ENCODE measurements around the gene CRYBA1.
"Not testable (repeated sequence)": the region's sequence is repeated elsewhere in the genome, so short reads cannot be mapped to it uniquely, and the experiment has no call there.

The CRYBA1 gene

DNA sequence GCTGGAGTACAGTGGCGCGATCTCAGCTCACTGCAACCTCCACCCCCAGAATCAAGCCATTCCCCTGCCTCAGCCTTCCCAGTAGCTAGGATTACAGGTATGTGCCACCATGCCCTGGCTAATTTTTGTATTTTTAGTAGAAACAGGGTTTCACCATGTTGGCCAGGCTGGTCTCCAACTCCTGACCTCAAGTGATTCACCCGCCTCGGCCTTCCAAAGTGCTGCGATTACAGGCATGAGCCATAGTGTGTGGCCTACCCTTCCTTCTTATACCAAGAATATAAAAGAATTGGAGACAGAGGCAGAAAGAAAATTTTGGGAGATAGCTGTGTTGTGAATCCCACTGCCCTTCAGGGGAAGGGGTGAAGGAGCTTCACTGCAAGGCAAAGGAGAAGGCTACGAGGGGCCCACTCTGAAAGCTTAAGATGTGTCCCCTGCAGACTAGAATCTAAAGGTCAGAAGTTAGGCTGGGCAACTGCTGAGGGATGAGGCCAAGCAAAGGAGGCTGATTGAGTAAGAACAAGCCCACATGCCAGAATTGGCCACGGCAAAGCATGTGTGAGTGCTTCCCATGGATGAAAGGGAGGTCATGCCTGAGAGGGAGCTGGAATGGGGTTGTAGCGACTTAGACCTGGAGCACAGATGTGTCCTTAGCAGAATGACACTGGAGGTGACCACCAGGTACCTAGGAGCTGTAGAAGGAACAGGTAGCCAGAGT is 8.4 kb upstream of the CRYBA1 start:
- no peak for DNase-seq

DNA sequence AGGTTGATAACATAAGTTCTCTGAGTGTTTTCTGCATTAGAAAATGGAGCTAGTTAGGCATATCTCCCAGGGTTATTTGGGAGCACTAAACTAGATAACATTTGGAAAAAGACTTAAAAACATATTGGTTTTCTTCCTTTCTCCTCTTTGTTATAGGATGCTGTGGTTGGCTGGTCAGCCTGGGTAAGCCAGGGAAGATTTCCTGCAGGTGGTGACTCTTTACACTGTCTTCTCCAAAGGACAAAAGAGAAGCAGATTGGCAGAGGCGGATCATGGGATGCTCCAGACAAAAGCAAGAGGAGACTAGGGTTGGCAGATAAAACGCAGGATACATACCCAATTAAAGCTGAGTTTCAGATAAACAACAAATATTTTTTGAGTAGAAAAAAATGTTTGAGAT is 6.2 kb upstream of the CRYBA1 start:
- DNase-seq = no peak

DNA sequence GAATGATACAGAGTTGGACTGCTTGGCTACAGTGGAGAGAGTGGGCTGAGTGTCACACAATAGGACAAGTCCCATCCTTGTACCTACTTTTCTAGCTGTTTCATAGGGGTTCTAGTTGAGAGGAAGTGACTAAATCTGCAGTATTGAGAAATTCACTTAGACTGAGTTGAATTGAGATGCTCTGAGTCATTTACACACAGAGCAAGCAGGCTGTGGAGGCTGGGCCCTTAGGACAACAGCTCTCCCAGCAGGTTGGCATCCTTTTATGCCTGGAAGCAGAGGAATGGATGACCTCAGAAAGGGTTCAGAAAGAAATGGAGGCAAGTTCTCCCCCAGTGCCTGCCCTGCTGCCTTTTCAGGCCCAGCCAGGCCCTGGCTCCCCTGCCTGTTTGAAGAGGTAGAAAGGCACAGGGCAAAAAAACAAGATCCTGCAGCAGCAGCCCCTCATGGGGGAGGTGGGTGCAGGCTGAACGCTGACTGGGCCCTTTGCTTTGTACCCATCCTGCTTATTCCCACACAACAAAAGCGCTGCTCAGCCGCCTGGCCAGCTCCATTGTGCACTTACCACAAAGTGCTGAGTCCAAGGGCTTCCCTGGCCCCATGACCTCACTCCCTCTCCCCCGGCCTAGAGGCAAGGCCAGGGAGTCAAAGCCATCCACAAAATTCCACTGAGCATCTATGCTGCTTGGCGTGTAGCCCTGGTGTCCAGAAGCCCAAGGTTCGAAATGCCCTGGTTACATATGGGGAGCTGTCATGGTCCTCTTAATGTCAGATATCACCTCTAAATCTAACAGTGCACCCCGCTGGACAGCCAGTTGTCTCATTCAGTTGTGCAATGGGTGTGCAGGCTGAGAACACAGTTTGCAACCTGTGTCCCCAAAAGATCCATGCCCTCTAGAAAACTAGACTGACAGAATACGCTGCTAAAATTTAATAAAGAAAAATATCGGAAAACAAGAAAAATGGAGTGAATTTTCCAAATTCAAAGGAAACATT is 5.4 kb upstream of the CRYBA1 start:
- DNase-seq = no peak

DNA sequence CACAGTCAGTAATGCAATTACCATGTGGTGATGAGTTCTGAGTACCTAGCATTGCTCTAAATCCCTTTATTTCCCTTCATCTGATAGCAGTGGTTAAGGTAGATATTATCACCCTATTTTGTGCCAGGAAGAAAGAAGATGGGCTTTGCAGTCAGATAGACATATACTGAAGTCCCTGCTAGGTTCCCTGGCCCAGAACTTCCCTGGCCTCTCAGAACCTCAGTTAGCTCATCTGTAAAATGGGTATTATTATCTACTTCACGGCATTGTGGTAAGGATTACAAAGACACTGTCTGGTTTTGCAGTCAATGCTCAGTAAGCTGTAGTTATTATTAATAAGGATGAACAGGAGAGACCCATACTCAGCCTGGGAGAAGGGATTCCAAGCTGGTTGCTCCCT is 4.6 kb upstream of the CRYBA1 start:
- DNase-seq = no peak

DNA sequence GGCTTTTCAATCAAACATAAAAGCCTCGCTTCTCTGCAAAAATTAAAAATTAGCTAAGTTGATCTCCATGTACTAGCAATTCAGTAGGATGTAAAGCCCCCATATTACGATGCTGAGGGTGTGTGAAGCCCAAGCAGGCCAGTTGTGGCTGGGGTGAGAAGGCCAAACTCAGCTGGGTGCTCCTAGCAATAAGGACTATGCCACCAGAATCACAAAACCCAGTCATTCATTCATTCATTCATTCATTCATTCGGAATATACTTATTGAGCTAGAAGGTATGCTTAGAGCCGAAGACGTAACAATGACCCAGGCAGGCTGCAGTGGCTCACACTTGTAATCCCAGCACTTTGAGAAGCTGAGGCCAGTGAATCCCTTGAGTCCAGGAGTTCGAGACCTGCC is 3.9 kb upstream of the CRYBA1 start:
- DNase-seq = no peak

DNA sequence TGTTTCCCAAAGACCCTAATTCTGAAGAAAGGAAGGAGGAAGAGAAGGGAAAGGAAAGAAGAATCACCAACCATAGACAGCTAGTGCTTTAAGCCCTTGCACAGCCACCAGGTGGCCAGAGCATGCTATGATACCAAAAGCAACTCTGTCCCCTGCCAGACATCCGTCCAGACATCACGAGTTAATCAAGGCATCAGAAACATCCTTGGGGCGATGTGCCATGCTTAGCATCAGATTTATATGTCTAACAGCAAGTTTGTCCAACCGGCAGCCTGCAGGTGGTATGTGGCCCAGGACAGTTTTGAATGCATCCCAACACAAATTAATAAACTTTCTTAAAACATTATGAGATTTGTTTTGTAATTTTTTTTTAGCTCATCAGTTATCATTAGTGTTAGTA is 2.9 kb upstream of the CRYBA1 start:
- DNase-seq = no peak

DNA sequence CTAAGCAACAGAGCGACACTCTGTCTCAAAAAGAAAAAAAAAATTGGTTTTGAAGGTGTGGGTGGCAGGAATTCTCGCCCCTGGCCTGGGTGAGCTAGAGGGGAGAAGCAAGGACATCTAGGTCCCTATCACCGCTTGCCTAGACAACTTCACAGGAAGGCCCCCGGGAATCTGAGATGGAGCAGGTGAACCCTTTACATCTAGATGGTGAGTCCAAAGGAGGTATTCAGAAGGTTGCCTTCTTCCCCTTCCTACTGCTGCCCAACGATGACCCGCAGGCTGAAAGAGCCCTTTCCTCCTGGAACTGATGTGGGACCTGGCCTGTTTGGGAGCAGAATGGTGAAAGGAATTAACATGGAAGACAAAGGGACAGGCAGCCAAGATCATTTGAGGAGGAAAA is 1.3 kb upstream of the CRYBA1 start:
- DNase-seq = no peak

DNA sequence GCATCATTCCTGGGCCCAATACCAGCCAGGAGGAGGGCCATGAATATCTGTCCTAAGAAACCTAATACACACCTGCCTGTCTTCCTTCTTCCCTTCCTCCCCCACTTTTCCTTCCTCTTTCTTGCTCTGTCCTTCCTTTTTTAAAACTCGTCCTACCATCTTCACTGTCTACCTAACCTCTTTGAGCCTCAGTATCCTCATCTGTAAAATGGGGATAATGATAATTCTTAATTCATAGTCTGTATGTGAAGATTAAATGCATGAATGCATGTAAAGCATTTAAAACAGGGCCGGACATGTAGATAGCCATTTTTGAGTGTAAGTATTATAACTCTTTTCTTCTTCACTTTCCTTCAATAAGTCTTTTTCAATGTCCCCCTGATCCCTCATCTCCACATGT is 560 bp downstream of the CRYBA1 start:
- DNase-seq = no peak

DNA sequence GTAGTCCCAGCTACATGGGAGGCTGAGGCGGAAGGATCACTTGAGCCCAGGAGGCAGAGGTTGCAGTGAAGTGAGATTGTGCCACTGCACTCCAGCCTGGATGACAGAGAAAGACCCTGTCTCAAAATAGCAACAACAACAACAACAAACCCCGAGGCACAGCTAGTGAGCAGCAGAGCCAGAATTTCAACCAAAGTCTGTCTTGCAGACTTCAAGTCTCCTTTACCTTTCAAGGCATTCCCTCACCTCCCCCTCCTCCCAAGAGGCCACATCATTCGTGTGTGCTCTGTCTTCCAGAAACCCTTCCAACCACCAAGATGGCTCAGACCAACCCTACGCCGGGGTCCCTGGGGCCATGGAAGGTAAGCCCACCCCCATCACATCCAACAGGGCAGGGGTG is 2.2 kb downstream of the CRYBA1 start:
- DNase-seq = no peak

DNA sequence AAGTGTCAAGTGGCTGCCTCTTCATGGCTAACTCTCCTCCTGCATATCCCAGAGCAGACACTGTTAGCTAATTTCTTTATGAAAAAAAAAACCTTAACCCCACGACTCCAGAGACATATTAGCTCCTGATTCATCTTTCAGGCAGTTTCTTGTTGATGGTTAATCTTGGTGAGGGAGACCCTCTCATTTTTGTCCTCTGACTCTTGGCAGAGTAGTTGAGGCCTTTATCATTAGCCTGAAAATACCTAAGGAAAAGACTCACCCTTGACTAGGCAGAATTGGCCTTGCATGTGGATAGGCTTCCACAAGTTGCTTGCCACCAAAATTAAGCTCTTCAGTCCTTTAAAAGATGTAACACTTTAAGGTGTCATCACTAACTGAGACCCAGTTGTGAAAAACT is 4.0 kb downstream of the CRYBA1 start:
- DNase-seq = no peak

DNA sequence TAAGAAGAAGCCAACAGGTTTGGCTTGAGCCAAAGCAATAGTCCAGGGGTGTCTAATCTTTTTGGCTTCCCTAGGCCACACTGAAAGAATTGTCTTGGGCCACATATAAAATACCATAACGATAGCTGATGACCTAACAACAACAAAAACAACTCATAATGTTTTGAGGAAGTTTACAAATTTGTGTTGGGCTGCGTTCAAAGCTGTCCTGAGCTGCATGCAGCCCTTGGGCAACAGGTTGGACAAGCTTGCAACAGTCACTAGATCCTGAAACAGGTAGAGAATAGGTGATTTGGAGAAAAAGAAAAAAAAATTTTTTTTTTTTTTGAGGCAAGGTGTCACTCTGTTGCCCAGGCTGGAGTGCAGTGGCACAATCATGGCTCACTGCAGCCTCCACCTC is 4.5 kb downstream of the CRYBA1 start:
- no peak for DNase-seq

DNA sequence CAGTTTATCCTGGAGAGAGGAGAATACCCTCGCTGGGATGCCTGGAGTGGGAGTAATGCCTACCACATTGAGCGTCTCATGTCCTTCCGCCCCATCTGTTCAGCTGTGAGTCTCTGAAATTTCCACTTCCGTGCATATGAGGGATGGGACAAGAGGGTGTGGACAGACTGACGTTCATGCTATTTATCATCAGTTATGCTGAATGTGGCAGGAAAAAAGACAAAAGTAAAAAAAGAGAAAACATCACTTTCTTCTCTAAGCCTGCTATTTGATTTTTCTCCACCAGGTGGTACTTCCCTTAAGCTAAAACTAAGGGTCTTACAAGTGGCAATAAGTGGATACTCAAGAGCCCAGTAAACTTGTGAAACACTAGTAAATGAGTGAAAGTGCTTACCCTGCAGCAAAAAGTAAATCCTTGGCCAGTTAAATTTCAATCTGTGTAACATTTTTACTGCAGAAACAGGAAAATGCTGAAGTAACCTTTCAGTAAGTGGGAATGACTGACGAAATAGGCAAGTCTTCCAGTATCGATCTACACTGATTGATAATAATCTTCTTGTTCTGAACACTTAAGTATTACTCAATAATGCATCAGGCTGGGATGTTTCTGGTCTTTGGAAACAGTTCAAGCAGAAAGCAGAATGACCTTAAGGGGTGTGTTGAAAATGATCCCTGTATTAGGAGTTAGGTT is 5.6 kb downstream of the CRYBA1 start:
- no peak for DNase-seq

DNA sequence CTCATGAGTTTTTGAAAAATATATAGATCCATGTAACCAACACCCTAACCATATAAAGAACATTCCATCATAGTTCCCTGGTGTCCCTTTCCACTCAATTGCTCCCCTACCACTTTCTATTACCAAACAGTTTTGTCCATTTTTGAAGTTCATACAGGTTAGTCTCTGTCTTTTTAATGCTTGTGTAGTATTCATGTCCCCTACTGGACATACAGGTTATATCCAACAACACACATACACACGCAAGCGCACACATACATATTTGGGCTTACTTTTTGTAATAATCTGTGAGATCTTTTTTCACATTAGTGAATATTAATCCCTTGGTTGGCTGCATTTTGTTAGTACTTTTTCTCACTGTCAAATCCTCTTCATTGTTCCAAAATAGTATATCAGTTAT is 6.4 kb downstream of the CRYBA1 start:
- no peak for DNase-seq

DNA sequence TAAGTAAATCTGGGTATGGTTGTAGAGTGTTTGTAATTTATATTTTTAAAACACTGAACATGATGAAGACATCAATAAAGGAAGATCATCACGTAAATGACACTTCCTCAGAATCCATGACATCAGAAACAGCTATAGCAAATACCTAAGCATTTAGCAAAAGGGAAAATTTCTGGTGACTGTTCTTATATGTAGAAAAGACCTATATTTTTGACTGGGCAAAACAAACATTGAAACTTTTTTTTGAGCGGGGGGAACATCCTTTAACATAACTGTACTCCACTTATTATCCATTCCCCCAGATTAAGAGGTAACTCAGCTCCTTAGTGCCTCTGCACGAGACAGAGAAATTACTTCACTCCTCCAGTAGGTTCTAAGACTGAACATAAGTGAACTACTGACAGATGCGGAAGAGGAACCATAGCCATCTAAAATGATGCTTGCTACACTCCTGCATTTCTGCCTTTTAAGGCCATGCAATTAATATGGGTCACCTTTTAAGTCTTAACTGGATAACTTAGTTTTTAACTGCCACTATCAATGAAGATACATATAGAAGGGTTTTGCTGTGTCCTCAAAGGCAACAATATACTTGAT is 9.4 kb downstream of the CRYBA1 start:
- DNase-seq = no peak

DNA sequence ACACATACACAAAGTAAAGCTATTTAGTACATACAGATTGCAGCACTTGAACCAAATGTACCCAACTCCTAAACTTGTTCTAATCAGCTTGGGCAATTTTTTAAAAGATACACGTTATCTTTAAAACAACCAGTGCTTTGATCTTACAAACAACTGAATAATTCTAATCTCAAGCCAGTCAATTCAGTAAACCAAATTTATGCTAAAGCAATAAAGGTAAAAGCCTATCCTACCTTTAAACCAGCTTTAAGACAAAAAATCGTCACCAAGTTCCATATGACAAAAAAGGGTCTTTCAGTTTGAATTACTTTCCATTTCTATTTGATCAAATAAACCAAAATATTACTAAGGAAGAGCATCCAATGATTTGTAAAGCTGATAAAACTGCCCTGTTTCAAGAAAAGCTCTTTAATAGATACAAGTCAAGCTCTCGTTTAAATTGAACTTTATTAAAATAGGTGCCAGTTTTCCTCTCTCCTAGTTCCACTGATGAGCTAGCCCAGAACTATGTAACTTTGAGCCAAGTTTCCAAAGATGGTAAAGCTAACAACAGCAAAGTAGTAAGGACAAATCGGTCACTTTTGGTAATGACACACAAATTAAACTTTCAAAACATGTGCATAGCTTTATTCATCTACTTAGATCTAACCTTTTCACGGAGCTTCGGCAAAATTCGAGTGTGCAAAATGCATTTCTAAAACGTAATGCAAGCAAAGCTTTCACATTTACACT is 10.2 kb downstream of the CRYBA1 start:
- no peak for DNase-seq

DNA sequence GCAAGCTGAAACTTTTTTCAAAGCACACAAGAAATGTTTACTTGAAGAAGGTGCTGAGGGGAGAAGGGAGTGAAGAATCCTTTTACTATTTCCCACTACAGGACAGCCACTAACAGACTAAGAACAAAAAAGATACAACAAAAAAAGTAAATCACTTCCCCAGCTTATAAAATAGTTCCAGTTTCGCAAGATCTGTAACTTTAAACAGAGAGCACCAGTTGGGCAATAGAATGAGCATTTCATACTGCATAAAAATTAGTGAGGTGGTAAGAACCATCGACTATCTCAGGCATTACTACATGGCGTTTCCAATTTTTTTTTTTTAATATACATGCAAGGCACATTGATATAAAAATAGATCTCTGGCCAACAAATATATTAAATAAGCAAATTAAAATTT is 11.1 kb downstream of the CRYBA1 start:
- DNase-seq = no peak

DNA sequence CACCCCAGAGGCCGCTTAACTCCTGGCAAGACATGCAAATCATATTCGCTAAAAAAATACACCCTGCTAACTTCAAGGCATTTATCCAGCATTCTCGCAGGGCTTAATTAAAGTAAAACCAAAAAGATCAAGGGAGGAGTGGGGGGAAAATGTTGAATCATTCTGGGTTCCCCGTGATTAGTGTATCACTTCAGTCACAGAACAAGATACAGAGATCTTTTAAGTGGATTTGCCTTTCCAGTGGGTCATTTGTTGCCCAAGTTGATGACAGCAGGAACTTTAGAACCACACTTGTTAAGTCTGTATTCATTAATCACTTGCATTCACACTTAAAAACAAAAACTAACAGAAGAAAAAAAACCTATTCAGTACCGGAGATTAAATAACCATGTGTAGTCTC is 17.3 kb downstream of the CRYBA1 start:
- DNase-seq = no peak

DNA sequence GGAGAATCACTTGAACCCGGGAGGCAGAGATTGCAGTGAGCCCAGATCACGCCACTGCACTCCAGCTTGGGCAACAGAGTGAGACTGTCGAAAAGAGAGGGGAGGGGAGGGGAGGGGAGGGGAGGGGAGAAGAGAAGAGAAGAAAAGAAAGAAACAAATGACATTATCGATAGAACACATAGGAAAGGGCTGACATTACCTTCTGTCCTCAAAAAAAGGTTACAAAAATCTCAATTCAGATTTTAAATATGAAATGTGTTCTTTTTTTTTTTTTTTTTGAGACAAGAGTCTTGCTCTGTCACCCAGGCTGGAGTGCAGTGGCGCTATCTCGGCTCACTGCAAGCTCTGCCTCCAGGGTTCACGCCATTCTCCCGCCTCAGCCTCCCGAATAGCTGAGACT is 25.3 kb downstream of the CRYBA1 start:
- DNase-seq = not testable (repeated sequence)

DNA sequence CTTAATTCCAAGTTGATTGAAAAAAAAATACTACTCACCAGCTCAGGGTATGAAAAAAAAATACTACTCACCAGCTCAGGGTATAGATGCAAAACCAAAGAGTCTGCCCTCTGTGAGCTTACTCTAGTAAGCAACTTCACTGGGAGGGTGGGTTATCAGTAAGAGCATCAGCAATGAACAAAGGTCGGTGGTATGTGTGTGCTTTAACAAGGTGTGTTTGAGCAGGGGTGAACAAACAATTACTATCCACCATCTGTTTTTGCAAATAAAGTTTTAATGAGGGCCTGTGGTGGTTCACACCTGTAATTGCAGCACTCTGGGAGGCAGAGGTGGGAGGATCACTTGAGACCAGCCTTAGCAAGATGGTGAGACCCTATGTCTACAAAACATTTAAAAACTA is 27.3 kb downstream of the CRYBA1 start:
- no peak for DNase-seq

DNA sequence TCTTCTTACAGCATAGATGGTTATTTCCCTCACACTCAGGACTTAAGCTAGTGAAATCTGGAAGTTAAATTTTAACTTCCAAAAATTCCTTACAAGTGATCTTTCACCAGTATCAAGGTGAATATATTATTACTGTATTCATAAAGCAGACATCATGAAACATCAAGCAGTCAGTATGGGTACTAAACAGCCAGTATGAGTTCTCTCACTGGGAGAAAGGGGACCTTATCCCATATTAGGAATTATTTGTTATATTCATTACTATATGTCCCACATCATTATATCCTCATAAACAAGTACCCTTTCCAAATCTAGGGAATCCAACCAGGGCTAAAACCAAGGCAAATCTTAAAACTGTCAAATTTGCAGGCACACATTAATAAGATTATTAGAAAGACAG is 32.0 kb downstream of the CRYBA1 start:
- DNase-seq = no peak

DNA sequence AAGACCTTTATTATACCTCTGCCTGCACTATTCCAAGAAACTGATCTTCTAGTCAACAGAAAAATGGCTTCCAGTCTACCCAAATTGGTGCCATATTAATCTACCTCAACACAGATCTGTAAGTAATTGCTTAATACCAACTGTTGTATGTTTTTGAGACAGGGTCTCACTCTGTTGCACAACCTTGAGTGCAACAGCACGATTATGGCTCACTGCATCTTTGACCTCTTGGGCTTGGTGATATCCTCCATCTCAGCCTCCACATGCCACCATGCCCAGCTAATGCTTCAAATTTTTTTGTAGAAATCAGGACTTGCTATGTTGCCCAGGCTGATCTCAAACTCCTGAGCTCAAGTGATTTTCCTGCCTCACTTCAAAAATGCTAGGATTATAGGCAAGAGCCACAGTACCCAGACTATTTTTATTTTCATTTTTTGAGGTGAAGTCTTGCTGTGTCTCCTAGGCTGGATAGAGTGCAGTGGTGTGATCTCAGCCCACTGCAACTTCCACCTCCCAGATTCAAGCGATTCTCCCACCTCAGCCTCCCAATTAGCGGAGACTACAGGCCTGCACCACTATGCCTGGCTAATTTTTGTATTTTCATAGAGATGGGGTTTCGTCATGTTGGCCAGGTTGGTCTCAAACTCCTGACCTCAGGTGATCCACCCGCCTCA is 32.9 kb downstream of the CRYBA1 start:
- DNase-seq = no peak

DNA sequence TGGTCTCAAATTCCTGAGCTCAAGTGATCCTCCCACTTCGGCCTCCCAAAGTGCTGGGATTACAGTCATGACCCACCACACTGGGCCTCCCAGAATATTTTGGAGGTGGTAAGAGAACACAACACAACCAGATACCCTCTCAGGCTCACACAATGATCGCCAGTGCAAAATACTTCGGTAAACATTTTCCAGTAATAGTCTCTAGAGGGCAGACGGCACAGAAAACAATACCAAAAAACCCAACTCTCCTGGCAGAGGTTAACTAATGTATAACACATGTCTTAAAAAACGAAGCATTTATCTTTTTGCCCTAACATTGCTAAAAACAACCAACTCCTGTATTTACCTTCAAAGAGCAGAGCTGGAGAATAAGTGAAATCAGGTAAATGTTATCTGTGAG is 36.8 kb downstream of the CRYBA1 start:
- DNase-seq = no peak

Measured in NCI-H526 treated with DMSO at 0.1 percent for 48 hours (cell line).